HCT116 (cell line): Measurements from ENCODE around the gene TPPP3. TPM values are rescaled to one million over a fixed set of nuclear protein-coding genes. Genes with fewer than 3 reads are reported as not detected.

Source experiments
- ATAC-seq: fragments of 200-7000 bp; cut with Tn5 transposase; 2 replicates; pipeline ENCODE4 v1.9.1; 2020; ENCODE audit warnings: mild to moderate bottlenecking, moderate library complexity
- Bru-seq: library from RNA; stranded (reverse); fragments of 400-500 nt; gene quantifications from one replicate; lab custom pipeline; 2021; lab: Mats Ljungman, UMichigan
- BruChase-seq, 2 experiments: library from RNA; stranded (reverse); fragments of 400-500 nt; gene quantifications; one replicate each; lab custom pipeline; 2021; lab: Mats Ljungman, UMichigan
- BruUV-seq: library from RNA; stranded (reverse); fragments of 400-500 nt; replicated peaks from 2 replicates; lab custom pipeline; 2021; lab: Mats Ljungman, UMichigan
- CTCF ChIA-PET: fragments of 300-600 bp; sonication (Branson Sonifier 250); formaldehyde crosslinking; loops from one replicate; lab custom pipeline; 2021; ENCODE audit warnings: antibody characterized with exemption; lab: Charles Lee
- POLR2A ChIA-PET: fragments of 300-600, 350-600 bp; sonication (Branson Sonifier 250); formaldehyde crosslinking; loops from one replicate; lab custom pipeline; 2021; ENCODE audit warnings: antibody characterized with exemption; lab: Charles Lee
- RAD21 ChIA-PET, 2 experiments: fragments of 300-600 bp; sonication (Branson Sonifier 250); formaldehyde crosslinking; loops; one replicate each; lab custom pipeline; 2023; ENCODE audit warnings: low total read pairs in 2 of 2; ENCODE audit not compliant: uncharacterized antibody in 2 of 2, unreplicated experiment in 2 of 2, low non-redundant PET in 1 of 2; lab: Charles Lee
- DNase-seq: peaks from one replicate; pipeline ENCODE4 v3.0.0-alpha.2; 2010; ENCODE audit warnings: low read depth, low spot score
- H2AFZ ChIP-seq: fragments of 200-600 bp; shearing (Covaris generic), sonication (generic); 2 replicates; pipeline ENCODE4 v1.6.1; 2017; ENCODE audit warnings: low read depth, mixed run types, mixed read lengths, antibody characterized with exemption, low read length; ENCODE audit not compliant: poor library complexity, severe bottlenecking
- H3K27ac ChIP-seq: 2 replicates; pipeline ENCODE4 v1.5.1; 2012; ENCODE audit warnings: low read depth, low read length
- H3K27me3 ChIP-seq: fragments of 200-600 bp; sonication (generic); 2 replicates; pipeline ENCODE4 v1.6.1; 2016; ENCODE audit warnings: mixed run types, low read length, mixed read lengths; ENCODE audit not compliant: insufficient read depth
- H3K36me3 ChIP-seq, 2 experiments: fragments of 200-500 bp in 1 of 2; fragments of 200-600 bp in 1 of 2; sonication (Bioruptor generic) in 1 of 2; sonication (generic) in 1 of 2; 2 replicates each; pipeline versions ENCODE4 v1.5.1 to v1.6.1; 2014 to 2016; ENCODE audit warnings: low read length in 2 of 2, inconsistent platforms in 1 of 2, mixed read lengths in 1 of 2, mixed run types in 1 of 2; ENCODE audit not compliant: insufficient read depth in 2 of 2, control insufficient read depth in 1 of 2
- H3K4me1 ChIP-seq, 2 experiments: fragments of 200-600 bp in 1 of 2; sonication (generic) in 1 of 2; 2 replicates each; pipeline versions ENCODE4 v1.5.1 to v1.6.1; 2012 to 2017; ENCODE audit warnings: low read length in 2 of 2, inconsistent platforms in 1 of 2, mild to moderate bottlenecking in 1 of 2, mixed read lengths in 1 of 2, mixed run types in 1 of 2, moderate library complexity in 1 of 2; ENCODE audit not compliant: insufficient read depth in 2 of 2, control insufficient read depth in 1 of 2
- H3K4me2 ChIP-seq: fragments of 200-600 bp; sonication (generic); 2 replicates; pipeline ENCODE4 v1.6.1; 2017; ENCODE audit warnings: mixed run types, low read length, mixed read lengths
- H3K4me3 ChIP-seq, 2 experiments: fragments of 200-600 bp in 1 of 2; sonication (generic) in 1 of 2; replicated peaks in 1 of 2; 2 replicates each; pipeline ENCODE4 v1.5.1; 2011 to 2016; ENCODE audit warnings: low read length in 2 of 2, control low read depth in 1 of 2, low read depth in 1 of 2, mild to moderate bottlenecking in 1 of 2, mixed read lengths in 1 of 2, mixed run types in 1 of 2
- H3K79me2 ChIP-seq: fragments of 200-600 bp; sonication (generic); 2 replicates; pipeline ENCODE4 v1.6.1; 2017; ENCODE audit warnings: mild to moderate bottlenecking, mixed run types, low read length, moderate library complexity, mixed read lengths; ENCODE audit not compliant: insufficient read depth
- H3K9ac ChIP-seq: fragments of 200-600 bp; sonication (generic); 2 replicates; pipeline ENCODE4 v1.6.1; 2016; ENCODE audit warnings: low read length, mixed read lengths
- H3K9me2 ChIP-seq: fragments of 200-600 bp; sonication (generic), shearing (Covaris generic); 2 replicates; pipeline ENCODE4 v1.6.1; 2017; ENCODE audit warnings: mixed run types, mild to moderate bottlenecking, moderate library complexity; ENCODE audit not compliant: insufficient read depth
- H3K9me3 ChIP-seq, 2 experiments: fragments of 200-500 bp in 1 of 2; fragments of 200-600 bp in 1 of 2; sonication (Bioruptor generic) in 1 of 2; sonication (generic) in 1 of 2; 2 replicates each; pipeline ENCODE4 v1.6.1; 2014 to 2017; ENCODE audit warnings: low read length in 2 of 2, mixed read lengths in 2 of 2, inconsistent platforms in 1 of 2, low read depth in 1 of 2, mild to moderate bottlenecking in 1 of 2, mixed run types in 1 of 2, moderate library complexity in 1 of 2; ENCODE audit not compliant: control insufficient read depth in 1 of 2, insufficient read depth in 1 of 2
- H4K20me1 ChIP-seq: fragments of 200-600 bp; sonication (generic), shearing (Covaris generic); 2 replicates; pipeline ENCODE4 v1.6.1; 2017; ENCODE audit warnings: mixed run types, mild to moderate bottlenecking, moderate library complexity; ENCODE audit not compliant: insufficient read depth
- EGR1 ChIP-seq: IDR thresholded peaks from 2 replicates; pipeline ENCODE4 v1.6.1; 2012; ENCODE audit warnings: low read depth
- EZH2 ChIP-seq: fragments of 200-600 bp; sonication (generic); IDR thresholded peaks from 2 replicates; pipeline ENCODE4 v1.6.1; 2017; ENCODE audit warnings: antibody characterized with exemption, mixed run types
- FOSL1 ChIP-seq: IDR thresholded peaks from 2 replicates; pipeline ENCODE4 v1.6.1; 2012; ENCODE audit warnings: low read depth
- POLR2A ChIP-seq: IDR thresholded peaks from 2 replicates; pipeline ENCODE4 v1.7.0; 2011; ENCODE audit warnings: borderline replicate concordance; ENCODE audit not compliant: insufficient read depth, insufficient read length; ENCODE audit errors: extremely low read depth
- POLR2AphosphoS5 ChIP-seq: IDR thresholded peaks from 2 replicates; pipeline ENCODE4 v1.6.1; 2011; ENCODE audit warnings: mild to moderate bottlenecking, low read depth, low read length, moderate library complexity
- RAD21 ChIP-seq: IDR thresholded peaks from 2 replicates; pipeline ENCODE4 v1.6.1; 2012; ENCODE audit warnings: low read depth, mild to moderate bottlenecking
- SIN3A ChIP-seq: IDR thresholded peaks from 2 replicates; pipeline ENCODE4 v1.6.1; 2012; ENCODE audit warnings: low read depth
- SRF ChIP-seq: IDR thresholded peaks from 2 replicates; pipeline ENCODE4 v1.6.1; 2012; ENCODE audit warnings: low read depth
- ZFX ChIP-seq: fragments of 450-650 bp; IDR thresholded peaks from 2 replicates; pipeline ENCODE4 v1.6.1; 2017
- intact Hi-C: fragments of 100-400 bp; cut with micrococcal nuclease; formaldehyde crosslinking; loops from 2 replicates; pipeline ENCODE4 v1.10.0; 2022
- long read RNA-seq: library from polyadenylated mRNA; unstranded; transcript quantifications from one replicate; pipeline ENCODE4 v2.0.0, GENCODE V29; 2021; ENCODE audit not compliant: unreplicated experiment
- polyA plus RNA-seq: library from polyadenylated mRNA; unstranded; fragments of >200 nt; gene quantifications from 2 replicates; pipeline ENCODE4 v1.2.1, GENCODE V29; 2012; ENCODE audit warnings: missing spikeins
- total RNA-seq: library from RNA; stranded (reverse); gene quantifications from one replicate; pipeline ENCODE4 v1.2.1, GENCODE V29; 2021; ENCODE audit not compliant: unreplicated experiment
- TF ChIP-seq, protein P1 (sequence below), 3 experiments: fragments of 200-600 bp in 1 of 3; sonication (generic) in 1 of 3; IDR thresholded peaks in 2 of 3; conservative IDR thresholded peaks in 1 of 3; 2 replicates each; pipeline ENCODE4 v1.5.1; 2012 to 2017; ENCODE audit warnings: low read depth in 2 of 3, low read length in 2 of 3, antibody characterized with exemption in 1 of 3, borderline replicate concordance in 1 of 3, control low read depth in 1 of 3, mild to moderate bottlenecking in 1 of 3, mixed read lengths in 1 of 3, mixed run types in 1 of 3, moderate library complexity in 1 of 3; ENCODE audit not compliant: insufficient read depth in 1 of 3
- TF ChIP-seq, protein P2 (sequence below): IDR thresholded peaks from 2 replicates; pipeline ENCODE4 v1.6.1; 2012
- TF ChIP-seq, protein P3 (sequence below): IDR thresholded peaks from 2 replicates; pipeline ENCODE4 v1.6.1; 2011; ENCODE audit warnings: mild to moderate bottlenecking, low read length, moderate library complexity; ENCODE audit not compliant: insufficient replicate concordance; ENCODE audit errors: extremely low read depth
- TF ChIP-seq, protein P4 (sequence below): IDR thresholded peaks from 2 replicates; pipeline ENCODE4 v1.6.1; 2012

Gene TPPP3
- total RNA-seq = 1.2 TPM
- 1.5 and 1.6 TPM in 2 replicates for polyA plus RNA-seq
- percentile 24 among the genes with signal in this experiment for Bru-seq, nascent RNA
- BruChase-seq, experiment 1, labeled RNA remaining after a 6-hour chase = percentile 45 among the genes with signal in this experiment
- percentile 39 among the genes with signal in this experiment for BruChase-seq, experiment 2, labeled RNA remaining after a 2-hour chase
- long read RNA-seq, partial matches to known transcripts = 0 of 1 reads
- long read RNA-seq, other reads (novel, unspliced or antisense) = 0 of 1 reads

GRCh38 chr16:67393111-67393787 lies at the start of gene TPPP3:
Gene TPPP3 (minus strand): TSS chr16:67393498. CDS start chr16:67391111, 2,387 bp downstream.
- Histone ChIP-seq H3K27ac (no peak within 1 kb of the TSS), H4K20me1 (no peaks in the 10 kb centered on the region), H3K4me2 (no peak within 1 kb of the TSS)
- POLR2A ChIA-PET = no interaction called here
- ATAC-seq = no peak
- intact Hi-C loops = no loop called here
- RAD21 ChIA-PET = no interaction called here
- TF ChIP-seq, protein P1, sequence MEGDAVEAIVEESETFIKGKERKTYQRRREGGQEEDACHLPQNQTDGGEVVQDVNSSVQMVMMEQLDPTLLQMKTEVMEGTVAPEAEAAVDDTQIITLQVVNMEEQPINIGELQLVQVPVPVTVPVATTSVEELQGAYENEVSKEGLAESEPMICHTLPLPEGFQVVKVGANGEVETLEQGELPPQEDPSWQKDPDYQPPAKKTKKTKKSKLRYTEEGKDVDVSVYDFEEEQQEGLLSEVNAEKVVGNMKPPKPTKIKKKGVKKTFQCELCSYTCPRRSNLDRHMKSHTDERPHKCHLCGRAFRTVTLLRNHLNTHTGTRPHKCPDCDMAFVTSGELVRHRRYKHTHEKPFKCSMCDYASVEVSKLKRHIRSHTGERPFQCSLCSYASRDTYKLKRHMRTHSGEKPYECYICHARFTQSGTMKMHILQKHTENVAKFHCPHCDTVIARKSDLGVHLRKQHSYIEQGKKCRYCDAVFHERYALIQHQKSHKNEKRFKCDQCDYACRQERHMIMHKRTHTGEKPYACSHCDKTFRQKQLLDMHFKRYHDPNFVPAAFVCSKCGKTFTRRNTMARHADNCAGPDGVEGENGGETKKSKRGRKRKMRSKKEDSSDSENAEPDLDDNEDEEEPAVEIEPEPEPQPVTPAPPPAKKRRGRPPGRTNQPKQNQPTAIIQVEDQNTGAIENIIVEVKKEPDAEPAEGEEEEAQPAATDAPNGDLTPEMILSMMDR (IDR thresholded peaks at IDR 0.05 in 2 of 3, conservative IDR thresholded peaks at IDR 0.05 in 1 of 3; ENCODE audit: borderline replicate concordance in 1 of 3, insufficient read depth in 1 of 3, low read depth in 2 of 3, low read length in 2 of 3) = no peak
- TF ChIP-seq, protein P2, sequence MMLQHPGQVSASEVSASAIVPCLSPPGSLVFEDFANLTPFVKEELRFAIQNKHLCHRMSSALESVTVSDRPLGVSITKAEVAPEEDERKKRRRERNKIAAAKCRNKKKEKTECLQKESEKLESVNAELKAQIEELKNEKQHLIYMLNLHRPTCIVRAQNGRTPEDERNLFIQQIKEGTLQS = no peak
- no peak for TF ChIP-seq SIN3A
- no peak for TF ChIP-seq RAD21
- TF ChIP-seq, protein P3, sequence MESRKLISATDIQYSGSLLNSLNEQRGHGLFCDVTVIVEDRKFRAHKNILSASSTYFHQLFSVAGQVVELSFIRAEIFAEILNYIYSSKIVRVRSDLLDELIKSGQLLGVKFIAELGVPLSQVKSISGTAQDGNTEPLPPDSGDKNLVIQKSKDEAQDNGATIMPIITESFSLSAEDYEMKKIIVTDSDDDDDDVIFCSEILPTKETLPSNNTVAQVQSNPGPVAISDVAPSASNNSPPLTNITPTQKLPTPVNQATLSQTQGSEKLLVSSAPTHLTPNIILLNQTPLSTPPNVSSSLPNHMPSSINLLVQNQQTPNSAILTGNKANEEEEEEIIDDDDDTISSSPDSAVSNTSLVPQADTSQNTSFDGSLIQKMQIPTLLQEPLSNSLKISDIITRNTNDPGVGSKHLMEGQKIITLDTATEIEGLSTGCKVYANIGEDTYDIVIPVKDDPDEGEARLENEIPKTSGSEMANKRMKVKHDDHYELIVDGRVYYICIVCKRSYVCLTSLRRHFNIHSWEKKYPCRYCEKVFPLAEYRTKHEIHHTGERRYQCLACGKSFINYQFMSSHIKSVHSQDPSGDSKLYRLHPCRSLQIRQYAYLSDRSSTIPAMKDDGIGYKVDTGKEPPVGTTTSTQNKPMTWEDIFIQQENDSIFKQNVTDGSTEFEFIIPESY = no peak
- no peak for TF ChIP-seq EZH2
- no peak for TF ChIP-seq SRF
- TF ChIP-seq POLR2A = no peak
- no peak for TF ChIP-seq FOSL1
- TF ChIP-seq, protein P4, sequence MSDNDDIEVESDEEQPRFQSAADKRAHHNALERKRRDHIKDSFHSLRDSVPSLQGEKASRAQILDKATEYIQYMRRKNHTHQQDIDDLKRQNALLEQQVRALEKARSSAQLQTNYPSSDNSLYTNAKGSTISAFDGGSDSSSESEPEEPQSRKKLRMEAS = no peak
- TF ChIP-seq POLR2AphosphoS5 = no peak
- TF ChIP-seq ZFX = no peak
- TF ChIP-seq EGR1 = no peak
- TF ChIP-seq, all 23 proteins: peak for 0
- Histone ChIP-seq H3K4me3 (no peak within 1 kb of the TSS), H2AFZ (no peak within 1 kb of the TSS), H3K79me2 (no peaks in the 10 kb centered on the region), H3K4me1 (peaks cover 10 to 20% of the 10 kb centered on the region in 2 experiments), H3K27me3 (no peaks in the 10 kb centered on the region), H3K9me2 (no peaks in the 10 kb centered on the region), H3K36me3 (no peaks in the 10 kb centered on the region), H3K9me3 (no peaks in the 10 kb centered on the region), H3K9ac (no peak within 1 kb of the TSS)
- BruUV-seq = no TSS peak
- no peak for DNase-seq
- CTCF ChIA-PET = no interaction called here
